ENCODE measurements around the gene DAP. TPM values are rescaled to one million over a fixed set of nuclear protein-coding genes. Genes with fewer than 3 reads are reported as not detected.

The DAP gene
- total RNA-seq, 6 donors from 2014 or later: 38.8 to 101 (median 77.6) TPM

DNA sequence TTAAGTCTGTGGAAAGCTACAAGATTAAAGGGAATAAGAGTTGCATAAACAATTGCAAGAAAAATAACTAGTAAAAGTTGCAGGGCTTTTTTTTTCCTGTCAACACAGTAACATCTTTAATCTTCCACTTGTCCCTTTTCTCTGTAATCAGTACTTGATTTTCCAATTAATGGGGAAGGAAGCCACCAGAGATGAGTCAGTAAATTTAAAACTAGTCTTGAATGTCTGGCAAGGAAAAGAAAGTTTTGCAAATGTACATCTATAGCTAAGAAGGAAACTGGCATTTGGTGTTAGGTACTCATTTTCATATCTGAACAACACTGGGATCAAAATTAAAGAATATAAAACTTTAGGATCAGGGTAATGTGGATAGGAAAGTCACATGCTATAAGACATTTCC lies 17.1 kb downstream of the DAP start:
- Histone ChIP-seq H3K36me3 (peaks cover 0 to 47% (median 24%) of the 10 kb centered on the region in 4 donors), H3K27me3 (no peaks in the 10 kb centered on the region), H3K4me1 (peaks cover 0 to 12% (median 5%) of the 10 kb centered on the region in 4 donors), H3K9me3 (no peaks in the 10 kb centered on the region), H3K4me3 (no peak overlapping the region), H3K27ac (no peak overlapping the region)
- TF ChIP-seq, protein P1, sequence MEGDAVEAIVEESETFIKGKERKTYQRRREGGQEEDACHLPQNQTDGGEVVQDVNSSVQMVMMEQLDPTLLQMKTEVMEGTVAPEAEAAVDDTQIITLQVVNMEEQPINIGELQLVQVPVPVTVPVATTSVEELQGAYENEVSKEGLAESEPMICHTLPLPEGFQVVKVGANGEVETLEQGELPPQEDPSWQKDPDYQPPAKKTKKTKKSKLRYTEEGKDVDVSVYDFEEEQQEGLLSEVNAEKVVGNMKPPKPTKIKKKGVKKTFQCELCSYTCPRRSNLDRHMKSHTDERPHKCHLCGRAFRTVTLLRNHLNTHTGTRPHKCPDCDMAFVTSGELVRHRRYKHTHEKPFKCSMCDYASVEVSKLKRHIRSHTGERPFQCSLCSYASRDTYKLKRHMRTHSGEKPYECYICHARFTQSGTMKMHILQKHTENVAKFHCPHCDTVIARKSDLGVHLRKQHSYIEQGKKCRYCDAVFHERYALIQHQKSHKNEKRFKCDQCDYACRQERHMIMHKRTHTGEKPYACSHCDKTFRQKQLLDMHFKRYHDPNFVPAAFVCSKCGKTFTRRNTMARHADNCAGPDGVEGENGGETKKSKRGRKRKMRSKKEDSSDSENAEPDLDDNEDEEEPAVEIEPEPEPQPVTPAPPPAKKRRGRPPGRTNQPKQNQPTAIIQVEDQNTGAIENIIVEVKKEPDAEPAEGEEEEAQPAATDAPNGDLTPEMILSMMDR (IDR thresholded peaks at IDR 0.05): no peak
- TF ChIP-seq POLR2A (IDR thresholded peaks at IDR 0.05) (no peak), POLR2AphosphoS5 (IDR thresholded peaks at IDR 0.05) (no peak), EP300 (IDR thresholded peaks at IDR 0.05) (no peak)
- no peak for DNase-seq
- no peak for ATAC-seq (ENCODE audit: low FRiP score in 2 of 2)

DNA sequence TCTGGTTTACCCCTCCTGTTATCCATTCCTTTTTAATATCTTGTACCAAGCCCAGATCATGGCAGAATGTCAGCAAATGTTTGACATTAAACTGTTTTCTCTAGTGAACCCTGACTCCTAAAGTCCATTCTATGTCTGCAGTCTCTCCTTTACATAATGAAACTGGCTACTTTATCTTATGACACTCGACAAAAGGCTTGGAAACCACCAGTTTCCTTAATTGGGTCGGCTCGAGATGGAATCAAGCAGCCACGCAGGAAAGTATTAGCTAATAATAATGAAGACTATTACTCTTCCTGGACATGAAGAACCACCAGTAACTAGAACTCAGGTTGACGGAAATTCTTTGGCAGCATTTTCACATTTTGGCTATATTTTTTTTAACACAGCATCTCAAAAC lies 17.5 kb downstream of the DAP start:
- no peak overlapping the region for H3K4me3 ChIP-seq
- H3K4me1 ChIP-seq: peaks cover 0 to 12% (median 5%) of the 10 kb centered on the region in 4 donors
- H3K9me3 ChIP-seq: no peaks in the 10 kb centered on the region
- DNase-seq (no peak), ATAC-seq (ENCODE audit: low FRiP score in 2 of 2) (no peak)
- H3K27ac ChIP-seq: no peak overlapping the region
- no peaks in the 10 kb centered on the region for H3K27me3 ChIP-seq
- TF ChIP-seq POLR2A (IDR thresholded peaks at IDR 0.05) (no peak), EP300 (IDR thresholded peaks at IDR 0.05) (no peak), POLR2AphosphoS5 (IDR thresholded peaks at IDR 0.05) (no peak)
- TF ChIP-seq, protein P1 (IDR thresholded peaks at IDR 0.05): no peak
- peaks cover 0 to 47% (median 24%) of the 10 kb centered on the region in 4 donors for H3K36me3 ChIP-seq
- 67 to 79% methylated on average over 5 of the region's 5 CpGs for WGBS, 2 donors

DNA sequence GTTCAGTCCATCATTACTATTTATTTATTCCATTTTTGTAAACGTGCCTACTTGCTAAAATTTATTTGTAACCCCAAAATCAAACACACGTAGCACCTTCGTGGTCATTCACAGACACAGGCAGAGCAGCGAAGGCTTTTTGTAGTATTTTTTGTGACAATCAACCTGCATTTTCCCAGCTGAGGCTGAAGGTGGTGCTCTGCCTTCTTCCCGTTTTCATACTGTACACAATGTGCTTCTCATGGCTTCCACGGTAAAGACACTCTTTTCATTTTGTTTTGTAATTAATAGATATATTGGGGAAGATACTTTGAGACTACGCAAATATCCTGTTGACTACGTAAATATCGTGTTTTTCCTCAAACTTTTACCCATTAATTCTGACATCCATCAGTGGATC lies 19.4 kb downstream of the DAP start:
- WGBS, 2 donors: 89 to 95% methylated on average over 9 of the region's 9 CpGs
- no peak for ATAC-seq (ENCODE audit: low FRiP score in 2 of 2)
- TF ChIP-seq POLR2AphosphoS5 (IDR thresholded peaks at IDR 0.05): no peak
- TF ChIP-seq EP300 (IDR thresholded peaks at IDR 0.05): no peak
- TF ChIP-seq POLR2A (IDR thresholded peaks at IDR 0.05): no peak

DNA sequence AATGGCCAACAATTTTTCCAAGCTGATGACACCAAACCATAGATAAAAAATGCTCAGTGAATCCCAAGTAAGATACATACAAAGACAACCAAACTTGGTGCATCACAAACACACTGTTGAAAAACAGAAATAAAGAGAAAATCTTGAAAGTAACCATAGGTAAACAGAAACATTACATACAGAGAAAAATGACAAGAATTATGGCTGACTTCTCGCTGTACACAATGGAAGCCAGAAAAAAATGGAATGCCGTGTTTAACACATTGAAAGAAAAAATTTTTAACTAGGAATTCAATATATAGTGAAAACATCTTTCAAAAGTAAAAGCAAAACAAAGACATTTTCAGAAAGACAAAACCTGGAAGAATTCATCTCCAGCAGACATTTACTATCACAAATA lies 20.6 kb downstream of the DAP start:
- peaks cover 0 to 23% (median 15%) of the 10 kb centered on the region in 4 donors for H3K36me3 ChIP-seq
- no peak for DNase-seq

More for the DNA sequence above, 19.4 kb downstream of the DAP start:
- DNase-seq: no peak
- peaks cover 0 to 32% (median 15%) of the 10 kb centered on the region in 4 donors for H3K36me3 ChIP-seq
- no peaks in the 10 kb centered on the region for H3K9me3 ChIP-seq
- H3K4me3 ChIP-seq: no peak overlapping the region
- no peaks in the 10 kb centered on the region for H3K27me3 ChIP-seq
- peaks cover 0 to 5% (median 2%) of the 10 kb centered on the region in 4 donors for H3K4me1 ChIP-seq
- H3K27ac ChIP-seq: no peak overlapping the region

DNA sequence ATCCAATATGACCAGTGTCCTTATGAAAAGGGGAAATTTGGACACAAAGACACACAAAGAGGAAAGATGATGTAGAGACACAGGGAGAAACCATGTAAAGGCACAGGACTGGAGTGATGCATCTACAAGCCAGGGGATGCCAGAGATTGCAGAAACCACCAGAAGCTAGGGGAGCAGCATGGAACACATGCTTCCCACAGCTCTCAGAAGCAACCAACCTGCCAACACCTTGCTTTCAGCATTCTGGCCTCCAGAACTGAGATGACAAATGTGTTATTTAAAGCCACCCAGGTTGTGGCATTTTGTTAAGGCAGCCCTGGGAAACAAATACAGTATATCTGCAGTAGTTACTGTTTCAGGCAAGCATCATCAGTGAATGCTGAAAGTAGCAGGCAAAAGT lies 23.2 kb downstream of the DAP start:
- ATAC-seq (ENCODE audit: low FRiP score in 2 of 2) (no peak), DNase-seq (no peak)
- Histone ChIP-seq H3K4me1 (peaks cover 0 to 5% (median 2%) of the 10 kb centered on the region in 4 donors), H3K36me3 (peaks cover 0 to 10% (median 4%) of the 10 kb centered on the region in 4 donors), H3K4me3 (no peak overlapping the region), H3K27ac (no peak overlapping the region), H3K27me3 (no peaks in the 10 kb centered on the region), H3K9me3 (no peaks in the 10 kb centered on the region)
- TF ChIP-seq POLR2AphosphoS5 (IDR thresholded peaks at IDR 0.05): no peak
- TF ChIP-seq, protein P1 (IDR thresholded peaks at IDR 0.05): no peak
- TF ChIP-seq EP300 (IDR thresholded peaks at IDR 0.05): no peak
- no peak for TF ChIP-seq POLR2A (IDR thresholded peaks at IDR 0.05)

More for the DNA sequence above, 20.6 kb downstream of the DAP start:
- Histone ChIP-seq H3K4me1 (no peaks in the 10 kb centered on the region), H3K27ac (no peak overlapping the region), H3K9me3 (no peaks in the 10 kb centered on the region), H3K4me3 (no peak overlapping the region), H3K27me3 (no peaks in the 10 kb centered on the region)
- no peak for TF ChIP-seq POLR2AphosphoS5 (IDR thresholded peaks at IDR 0.05)
- no peak for TF ChIP-seq EP300 (IDR thresholded peaks at IDR 0.05)
- no peak for TF ChIP-seq POLR2A (IDR thresholded peaks at IDR 0.05)
- TF ChIP-seq, protein P1 (IDR thresholded peaks at IDR 0.05): no peak
- WGBS, 2 donors: 53 to 97% methylated on average over 2 of the region's 2 CpGs
- ATAC-seq (ENCODE audit: low FRiP score in 2 of 2): no peak
